NCI-H1092 treated with DMSO at 0.1 percent for 48 hours (cell line): ENCODE results near the gene FOXN1.
"Not testable (repeated sequence)": the region's sequence is repeated elsewhere in the genome, so short reads cannot be mapped to it uniquely, and the experiment has no call there.

Source experiments
- DNase-seq: peaks from one replicate; lab custom pipeline; 2025; lab: John Stamatoyannopoulos, UW

Gene FOXN1

GRCh38 chr17:28505986-28506665 lies at the start of gene FOXN1:
TSS of gene FOXN1 (plus strand) at chr17:28506348. CDS start at chr17:28523970, 17,622 bp downstream.
- no peak for DNase-seq

- DNase-seq: no peak
Measured at GRCh38 chr17:28457890-28458289, 48.3 kb upstream of the FOXN1 start.

GRCh38 chr17:28458881-28459280 lies 47.3 kb upstream of the FOXN1 start:
- not testable (repeated sequence) for DNase-seq

GRCh38 chr17:28460901-28461300 lies 45.2 kb upstream of the FOXN1 start:
- DNase-seq: no peak

GRCh38 chr17:28466001-28466400 lies 40.1 kb upstream of the FOXN1 start:
- no peak for DNase-seq

- no peak for DNase-seq
Measured at GRCh38 chr17:28466521-28467048, 39.6 kb upstream of the FOXN1 start.

- DNase-seq: no peak
Measured at GRCh38 chr17:28467456-28468025, 38.6 kb upstream of the FOXN1 start.

- not testable (repeated sequence) for DNase-seq
Measured at GRCh38 chr17:28468033-28468735, 38.0 kb upstream of the FOXN1 start.

GRCh38 chr17:28468781-28469180 lies 37.4 kb upstream of the FOXN1 start:
- DNase-seq: no peak

GRCh38 chr17:28469376-28469775 lies 36.8 kb upstream of the FOXN1 start:
- DNase-seq: no peak

- no peak for DNase-seq
Measured at GRCh38 chr17:28470266-28470913, 35.8 kb upstream of the FOXN1 start.

- DNase-seq: no peak
Measured at GRCh38 chr17:28470914-28471366, 35.2 kb upstream of the FOXN1 start.

- no peak for DNase-seq
Measured at GRCh38 chr17:28471531-28472342, 34.4 kb upstream of the FOXN1 start.

GRCh38 chr17:28472871-28473497 lies 33.2 kb upstream of the FOXN1 start:
- DNase-seq: no peak

GRCh38 chr17:28473542-28473941 lies 32.6 kb upstream of the FOXN1 start, which contains the start of gene SLC13A2:
TSS of gene SLC13A2 (plus strand) at chr17:28473644. CDS start at chr17:28473713, 69 bp downstream.
- DNase-seq: no peak

- DNase-seq: no peak
Measured at GRCh38 chr17:28474111-28474531, 32.0 kb upstream of the FOXN1 start.

- no peak for DNase-seq
Measured at GRCh38 chr17:28475151-28475900, 30.8 kb upstream of the FOXN1 start.

- DNase-seq: no peak
Measured at GRCh38 chr17:28476076-28476865, 29.9 kb upstream of the FOXN1 start.

- no peak for DNase-seq
Measured at GRCh38 chr17:28477928-28478327, 28.2 kb upstream of the FOXN1 start.
